Trophoblast cell (in vitro differentiated cells and primary cell): Measurements from ENCODE around the gene OXTR.

Experiments
- DNase-seq, 2 donors: peaks; one replicate each; pipeline ENCODE4 v3.0.0-alpha.2; 2016
- H2AFZ ChIP-seq: 2 replicates; pipeline ENCODE4 v1.6.1; 2013; ENCODE audit warnings: low read length, moderate library complexity, mild to moderate bottlenecking; ENCODE audit not compliant: insufficient read depth, poor library complexity
- H2AK5ac ChIP-seq: 2 replicates; pipeline ENCODE4 v1.6.1; 2013; ENCODE audit warnings: mild to moderate bottlenecking, low read length
- H2BK120ac ChIP-seq: 2 replicates; pipeline ENCODE4 v1.6.1; 2013; ENCODE audit warnings: low read length, mild to moderate bottlenecking, moderate library complexity; ENCODE audit not compliant: insufficient read depth, poor library complexity
- H2BK12ac ChIP-seq: 2 replicates; pipeline ENCODE4 v1.6.1; 2013; ENCODE audit warnings: mild to moderate bottlenecking, low read length, moderate library complexity
- H2BK5ac ChIP-seq: 2 replicates; pipeline ENCODE4 v1.6.1; 2013; ENCODE audit warnings: low read length, low read depth, moderate library complexity, mild to moderate bottlenecking; ENCODE audit not compliant: poor library complexity
- H3K14ac ChIP-seq: 2 replicates; pipeline ENCODE4 v1.6.1; 2013; ENCODE audit warnings: mild to moderate bottlenecking, low read length
- H3K18ac ChIP-seq: 2 replicates; pipeline ENCODE4 v1.6.1; 2013; ENCODE audit warnings: mild to moderate bottlenecking, low read length
- H3K23ac ChIP-seq: 2 replicates; pipeline ENCODE4 v1.6.1; 2013; ENCODE audit warnings: low read length
- H3K27ac ChIP-seq: 2 replicates; pipeline ENCODE4 v1.5.1; 2013; ENCODE audit warnings: low read depth, mild to moderate bottlenecking, inconsistent platforms, low read length, moderate library complexity
- H3K27me3 ChIP-seq: 2 replicates; pipeline ENCODE4 v1.6.1; 2013; ENCODE audit warnings: inconsistent platforms, mild to moderate bottlenecking, low read length, moderate library complexity; ENCODE audit not compliant: insufficient read depth
- H3K36me3 ChIP-seq, 2 experiments: 1 replicate in 1 of 2; 2 replicates in 1 of 2; pipeline ENCODE4 v1.6.1; 2013; ENCODE audit warnings: low read length in 2 of 2, mild to moderate bottlenecking in 2 of 2, moderate library complexity in 1 of 2; ENCODE audit not compliant: insufficient read depth in 2 of 2, control insufficient read depth in 1 of 2
- H3K4ac ChIP-seq: 2 replicates; pipeline ENCODE4 v1.6.1; 2013; ENCODE audit warnings: low read depth, mild to moderate bottlenecking, low read length, moderate library complexity
- H3K4me1 ChIP-seq, 2 experiments: 1 replicate in 1 of 2; 2 replicates in 1 of 2; pipeline ENCODE4 v1.6.1; 2013; ENCODE audit warnings: low read length in 2 of 2, mild to moderate bottlenecking in 2 of 2, moderate library complexity in 1 of 2; ENCODE audit not compliant: insufficient read depth in 2 of 2, control insufficient read depth in 1 of 2
- H3K4me2 ChIP-seq: 2 replicates; pipeline ENCODE4 v1.6.1; 2013; ENCODE audit warnings: inconsistent platforms, mild to moderate bottlenecking, low read length, moderate library complexity
- H3K4me3 ChIP-seq: 2 replicates; pipeline ENCODE4 v1.5.1; 2013; ENCODE audit warnings: mild to moderate bottlenecking, low read depth, low read length, inconsistent platforms
- H3K79me1 ChIP-seq: one replicate; pipeline ENCODE4 v1.6.1; 2013; ENCODE audit warnings: low read length
- H3K79me2 ChIP-seq: 2 replicates; pipeline ENCODE4 v1.6.1; 2013; ENCODE audit warnings: low read length, mild to moderate bottlenecking; ENCODE audit not compliant: control insufficient read depth, insufficient read depth, poor library complexity
- H3K9ac ChIP-seq: 2 replicates; pipeline ENCODE4 v1.6.1; 2013; ENCODE audit warnings: mild to moderate bottlenecking, low read length
- H3K9me3 ChIP-seq: 2 replicates; pipeline ENCODE4 v1.6.1; 2013; ENCODE audit warnings: low read depth, mild to moderate bottlenecking, control low read depth, inconsistent platforms, low read length; ENCODE audit not compliant: insufficient read depth
- H4K12ac ChIP-seq: 2 replicates; pipeline ENCODE4 v1.6.1; 2013; ENCODE audit warnings: low read depth, mild to moderate bottlenecking, low read length, moderate library complexity
- H4K8ac ChIP-seq: 2 replicates; pipeline ENCODE4 v1.6.1; 2013; ENCODE audit warnings: low read depth, mild to moderate bottlenecking, low read length, moderate library complexity
- H4K91ac ChIP-seq: one replicate; pipeline ENCODE4 v1.6.1; 2013; ENCODE audit warnings: low read depth, mild to moderate bottlenecking, low read length, moderate library complexity
- WGBS: extraction: QIAGEN DNeasy Blood & Tissue Kit; methylation state at CpG from one replicate; pipeline ENCODE4 v1.1.7; 2013; ENCODE audit warnings: missing lambda C conversion rate; ENCODE audit not compliant: insufficient read length, insufficient coverage; ENCODE audit errors: extremely low coverage; 5-methylcytosine and 5-hydroxymethylcytosine counted together

Gene OXTR

DNA sequence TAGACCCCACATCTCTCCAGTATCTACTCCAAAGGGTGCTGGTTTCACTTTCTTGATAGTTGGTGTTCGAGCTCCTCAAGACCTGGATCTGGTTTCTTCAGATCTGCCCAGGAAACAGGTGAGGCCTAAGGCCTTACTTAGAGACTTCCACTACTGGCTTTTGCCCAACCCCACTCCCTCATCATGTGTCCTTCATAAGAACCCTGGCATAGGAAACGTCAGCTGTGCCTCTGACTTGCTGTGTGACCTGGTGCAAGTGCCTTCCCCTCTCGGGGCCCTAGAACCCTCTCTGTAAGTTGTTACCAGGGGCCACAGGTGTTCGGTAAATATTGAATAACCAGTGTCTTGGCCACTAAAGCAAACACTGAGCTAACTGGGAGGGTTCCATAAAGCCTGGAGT, 3.9 kb downstream of the OXTR start:
- Histone ChIP-seq H3K14ac (no peak overlapping the region), H3K27ac (no peak overlapping the region), H2AK5ac (no peak overlapping the region), H3K4me2 (no peak overlapping the region), H3K9ac (no peak overlapping the region), H2BK5ac (no peak overlapping the region), H2BK12ac (no peak overlapping the region), H4K91ac (no peak overlapping the region), H3K18ac (no peak overlapping the region), H2BK120ac (no peak overlapping the region), H3K4ac (no peak overlapping the region), H2AFZ (no peak overlapping the region), H3K27me3 (peaks cover 22% of the 10 kb centered on the region), H3K23ac (no peak overlapping the region), H4K12ac (no peak overlapping the region), H3K79me1 (no peaks in the 10 kb centered on the region), H4K8ac (no peak overlapping the region), H3K79me2 (no peaks in the 10 kb centered on the region), H3K36me3 (peaks cover 2 to 3% of the 10 kb centered on the region in 2 experiments), H3K9me3 (peaks cover 5% of the 10 kb centered on the region), H3K4me1 (peaks cover 12% of the 10 kb centered on the region in 2 experiments), H3K4me3 (no peak overlapping the region)
- no peak for DNase-seq
- WGBS: no CpG with 5 or more reads among the region's 4 CpGs

DNA sequence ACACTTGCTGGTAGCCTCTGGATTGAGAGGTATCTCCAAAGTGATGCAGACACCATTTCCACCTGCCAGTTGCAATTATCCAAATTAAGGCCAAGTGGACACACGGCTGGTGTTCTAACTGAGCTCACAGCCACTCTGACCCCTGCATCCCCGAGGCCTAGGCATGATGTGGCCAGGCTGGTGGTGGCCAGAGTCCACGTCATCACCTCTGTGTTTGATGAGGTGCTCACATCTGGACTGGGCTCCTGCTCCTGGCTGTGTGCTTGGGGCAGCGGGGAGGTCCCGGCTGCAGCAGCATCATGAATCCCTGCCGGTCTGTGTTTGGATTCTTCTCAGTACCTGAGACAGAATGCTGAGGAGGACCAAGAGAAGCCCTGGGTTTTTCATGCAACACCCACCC, 4.9 kb downstream of the OXTR start:
- Histone ChIP-seq H3K14ac (no peak overlapping the region), H2BK12ac (no peak overlapping the region), H3K18ac (no peak overlapping the region), H2BK5ac (no peak overlapping the region), H2AFZ (no peak overlapping the region), H3K9me3 (peaks cover 6% of the 10 kb centered on the region), H4K8ac (no peak overlapping the region), H3K23ac (no peak overlapping the region), H3K36me3 (peaks cover 2 to 3% of the 10 kb centered on the region in 2 experiments), H3K79me2 (no peaks in the 10 kb centered on the region), H3K27me3 (peaks cover 22% of the 10 kb centered on the region), H4K12ac (no peak overlapping the region), H3K9ac (no peak overlapping the region), H3K27ac (no peak overlapping the region), H2AK5ac (no peak overlapping the region), H3K4me2 (no peak overlapping the region), H3K4ac (no peak overlapping the region), H2BK120ac (no peak overlapping the region), H3K79me1 (no peaks in the 10 kb centered on the region), H4K91ac (no peak overlapping the region), H3K4me1 (peaks cover 12% of the 10 kb centered on the region in 2 experiments), H3K4me3 (no peak overlapping the region)
- WGBS: no CpG with 5 or more reads among the region's 6 CpGs
- no peak for DNase-seq

GRCh38 chr3:8762607-8763377, 6.6 kb downstream of the OXTR start:
- Histone ChIP-seq H3K23ac (no peak overlapping the region), H3K9me3 (peaks cover 4% of the 10 kb centered on the region), H2BK120ac (no peak overlapping the region), H3K27ac (no peak overlapping the region), H3K14ac (no peak overlapping the region), H2AFZ (no peak overlapping the region), H3K4me2 (no peak overlapping the region), H2AK5ac (no peak overlapping the region), H2BK12ac (no peak overlapping the region), H4K8ac (no peak overlapping the region), H4K12ac (no peak overlapping the region), H4K91ac (no peak overlapping the region), H3K79me1 (no peaks in the 10 kb centered on the region), H3K79me2 (no peaks in the 10 kb centered on the region), H2BK5ac (no peak overlapping the region), H3K18ac (no peak overlapping the region), H3K9ac (no peak overlapping the region), H3K4ac (no peak overlapping the region), H3K36me3 (peaks cover 2 to 3% of the 10 kb centered on the region in 2 experiments), H3K4me3 (no peak overlapping the region), H3K27me3 (peaks cover 9% of the 10 kb centered on the region), H3K4me1 (peaks cover 0 to 4% of the 10 kb centered on the region in 2 experiments)
- no peak for DNase-seq
- WGBS: no CpG with 5 or more reads among the region's 11 CpGs

DNA sequence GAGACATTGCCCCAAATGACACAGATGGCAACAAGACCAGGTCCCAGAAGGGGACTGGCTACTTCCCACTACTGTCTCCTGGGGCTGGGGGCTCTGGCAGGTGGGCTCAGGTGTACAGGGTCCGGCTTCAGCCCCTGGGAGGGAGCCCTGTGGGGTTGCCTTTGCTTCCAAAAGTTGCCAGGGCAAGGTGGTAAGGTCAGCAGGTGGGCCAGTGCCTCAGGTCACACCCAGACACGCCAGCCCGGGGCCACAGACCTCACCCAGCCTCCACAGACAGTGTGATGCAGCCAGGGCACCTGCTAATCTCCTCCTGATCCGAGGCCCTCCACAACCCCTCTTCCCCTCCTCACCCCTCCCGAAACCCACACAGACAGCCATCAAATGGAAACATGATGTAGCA, 7.5 kb downstream of the OXTR start:
- H3K4me3 ChIP-seq: no peak overlapping the region
- H3K4me2 ChIP-seq: no peak overlapping the region
- no peaks in the 10 kb centered on the region for H3K4me1 ChIP-seq
- H3K27me3 ChIP-seq: no peaks in the 10 kb centered on the region
- H3K18ac ChIP-seq: no peak overlapping the region
- peaks cover 0 to 2% of the 10 kb centered on the region in 2 experiments for H3K36me3 ChIP-seq
- no peaks in the 10 kb centered on the region for H3K79me1 ChIP-seq
- H2AFZ ChIP-seq: no peak overlapping the region
- H3K27ac ChIP-seq: no peak overlapping the region
- H3K9ac ChIP-seq: no peak overlapping the region
- H3K4ac ChIP-seq: no peak overlapping the region
- DNase-seq: no peak
- H4K12ac ChIP-seq: no peak overlapping the region
- H2BK120ac ChIP-seq: no peak overlapping the region
- WGBS: no CpG with 5 or more reads among the region's 5 CpGs
- H4K8ac ChIP-seq: no peak overlapping the region
- H4K91ac ChIP-seq: no peak overlapping the region
- no peak overlapping the region for H3K23ac ChIP-seq
- peaks cover 3% of the 10 kb centered on the region for H3K9me3 ChIP-seq
- no peaks in the 10 kb centered on the region for H3K79me2 ChIP-seq
- no peak overlapping the region for H2BK5ac ChIP-seq
- no peak overlapping the region for H2BK12ac ChIP-seq
- no peak overlapping the region for H3K14ac ChIP-seq
- H2AK5ac ChIP-seq: no peak overlapping the region
